LNCaP clone FGC (cell line): ENCODE data around the gene ARID3C.
A peak's percentile ranks its signal among the peaks of the same experiment; 100 is the strongest.

Experiments
- DNase-seq: peaks from one replicate; pipeline ENCODE4 v3.0.0-alpha.2; 2011; ENCODE audit warnings: low read depth
- H3K4me3 ChIP-seq: 2 replicates; pipeline ENCODE4 v1.5.1; 2011; ENCODE audit warnings: mild to moderate bottlenecking, low read depth, low read length, control low read depth
- TF ChIP-seq, protein P1 (sequence below): IDR thresholded peaks from 2 replicates; pipeline ENCODE4 v1.5.1; 2012; ENCODE audit warnings: mild to moderate bottlenecking; ENCODE audit not compliant: control insufficient read depth, insufficient read depth; ENCODE audit errors: extremely low read depth

The ARID3C gene

DNA sequence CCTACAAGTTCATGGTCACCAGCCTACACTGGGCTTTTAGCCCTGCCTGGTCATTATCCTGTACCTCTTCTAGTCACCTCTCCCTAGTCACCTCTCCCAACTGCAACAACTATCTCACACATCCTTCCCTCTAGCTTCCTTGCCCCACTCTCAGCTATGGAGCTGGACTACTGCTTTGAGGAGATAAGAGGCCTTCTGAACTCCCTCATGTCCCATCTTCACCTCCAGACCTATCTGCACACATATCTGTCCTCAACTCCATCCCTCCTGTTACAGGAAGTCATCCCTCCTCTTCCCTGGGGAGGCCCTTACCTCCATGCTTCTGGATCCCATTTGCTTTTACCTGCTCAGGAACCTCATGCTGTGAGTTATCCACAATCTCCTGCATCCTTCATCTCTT, 22.7 kb downstream of the ARID3C start:
- H3K4me3 ChIP-seq, result no peak overlapping the region
- TF ChIP-seq, protein P1, sequence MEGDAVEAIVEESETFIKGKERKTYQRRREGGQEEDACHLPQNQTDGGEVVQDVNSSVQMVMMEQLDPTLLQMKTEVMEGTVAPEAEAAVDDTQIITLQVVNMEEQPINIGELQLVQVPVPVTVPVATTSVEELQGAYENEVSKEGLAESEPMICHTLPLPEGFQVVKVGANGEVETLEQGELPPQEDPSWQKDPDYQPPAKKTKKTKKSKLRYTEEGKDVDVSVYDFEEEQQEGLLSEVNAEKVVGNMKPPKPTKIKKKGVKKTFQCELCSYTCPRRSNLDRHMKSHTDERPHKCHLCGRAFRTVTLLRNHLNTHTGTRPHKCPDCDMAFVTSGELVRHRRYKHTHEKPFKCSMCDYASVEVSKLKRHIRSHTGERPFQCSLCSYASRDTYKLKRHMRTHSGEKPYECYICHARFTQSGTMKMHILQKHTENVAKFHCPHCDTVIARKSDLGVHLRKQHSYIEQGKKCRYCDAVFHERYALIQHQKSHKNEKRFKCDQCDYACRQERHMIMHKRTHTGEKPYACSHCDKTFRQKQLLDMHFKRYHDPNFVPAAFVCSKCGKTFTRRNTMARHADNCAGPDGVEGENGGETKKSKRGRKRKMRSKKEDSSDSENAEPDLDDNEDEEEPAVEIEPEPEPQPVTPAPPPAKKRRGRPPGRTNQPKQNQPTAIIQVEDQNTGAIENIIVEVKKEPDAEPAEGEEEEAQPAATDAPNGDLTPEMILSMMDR, result no peak

DNA sequence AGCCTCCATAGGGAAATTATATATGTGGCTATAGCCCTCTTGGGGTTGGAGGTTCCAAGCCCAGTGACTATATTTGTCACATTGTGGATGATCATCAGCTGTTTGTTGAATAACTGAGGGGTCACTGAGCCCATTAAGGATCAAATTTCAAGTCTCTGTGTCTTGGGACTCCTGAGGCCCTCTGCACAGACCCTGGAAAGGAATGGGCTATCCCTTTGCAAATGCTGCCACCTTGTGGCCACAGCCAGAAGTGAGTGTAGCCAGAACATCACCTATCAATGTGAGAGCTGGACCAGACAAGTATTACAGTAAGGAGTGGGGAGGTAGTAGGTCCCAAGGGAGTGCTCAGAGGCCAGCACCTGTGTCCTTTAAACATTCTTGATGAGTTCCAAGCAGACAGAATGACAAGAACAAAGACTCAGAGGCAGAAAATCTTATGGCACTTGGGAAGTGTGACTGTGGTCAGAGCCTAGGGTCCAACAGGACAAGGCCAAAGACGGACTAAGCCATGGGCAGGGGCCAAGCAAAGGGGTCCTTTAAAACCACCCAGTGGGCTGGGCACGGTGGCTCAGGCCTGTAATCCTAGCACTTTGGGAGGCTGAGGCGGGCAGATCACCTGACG, 25.1 kb downstream of the ARID3C start:
- no peak overlapping the region for H3K4me3 ChIP-seq
- DNase-seq, result peak; percentile 17
- TF ChIP-seq, protein P1, result peak; percentile 97

More for the DNA sequence above, 22.7 kb downstream of the ARID3C start:
- DNase-seq, result no peak

DNA sequence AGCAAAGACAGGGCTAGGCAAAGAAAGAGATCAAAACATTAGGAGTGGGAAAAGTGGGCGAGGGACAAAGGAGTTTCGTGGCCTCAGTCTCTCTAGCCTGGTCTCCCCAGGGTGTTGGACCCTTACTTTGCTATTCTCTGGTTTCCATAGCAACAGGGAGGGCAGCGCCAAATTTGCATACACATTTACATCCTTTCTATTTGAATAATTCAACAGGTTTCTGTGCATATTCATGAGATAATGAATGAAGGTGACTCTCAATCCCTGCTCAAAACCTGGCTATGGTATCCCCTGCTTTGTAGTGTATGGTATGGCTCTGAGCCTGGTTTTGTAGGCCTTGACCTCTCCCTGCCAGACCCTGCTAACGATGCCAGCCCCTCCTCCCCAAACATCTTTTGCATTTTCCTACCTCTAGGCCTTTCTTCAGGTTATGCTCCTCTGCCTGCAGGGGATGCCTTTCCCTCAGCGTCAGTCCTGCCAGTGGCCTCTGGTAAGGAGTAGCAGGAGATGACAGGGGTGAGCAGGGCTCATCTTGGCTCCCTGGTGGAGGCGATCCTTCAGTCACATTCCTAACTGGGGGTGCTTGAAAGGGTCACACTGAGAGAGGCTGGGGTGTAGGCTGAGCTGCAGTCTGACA, 26.8 kb downstream of the ARID3C start:
- TF ChIP-seq, protein P1, result no peak
- H3K4me3 ChIP-seq, result no peak overlapping the region
- DNase-seq, result no peak

DNA sequence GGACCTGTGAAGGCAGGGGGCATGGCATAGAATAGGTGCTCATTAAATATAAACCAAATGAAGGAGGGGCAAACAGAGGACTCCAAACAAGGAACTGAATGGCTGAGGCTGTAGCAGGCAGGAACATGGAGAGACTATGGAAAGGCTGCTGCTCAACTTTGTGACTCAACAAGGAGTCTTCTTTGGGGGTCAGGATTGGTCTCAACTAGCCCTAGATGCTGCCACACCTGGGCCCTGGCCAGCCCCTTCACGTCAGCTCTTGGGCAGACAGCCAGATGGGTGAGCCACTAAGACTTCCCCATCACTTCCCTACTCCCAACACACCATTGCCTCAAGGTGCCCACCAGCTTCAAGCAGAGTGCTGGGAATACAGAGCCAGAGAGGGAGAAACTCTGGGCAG, 28.0 kb downstream of the ARID3C start:
- TF ChIP-seq, protein P1, result no peak
- H3K4me3 ChIP-seq, result no peak overlapping the region
- DNase-seq, result no peak

DNA sequence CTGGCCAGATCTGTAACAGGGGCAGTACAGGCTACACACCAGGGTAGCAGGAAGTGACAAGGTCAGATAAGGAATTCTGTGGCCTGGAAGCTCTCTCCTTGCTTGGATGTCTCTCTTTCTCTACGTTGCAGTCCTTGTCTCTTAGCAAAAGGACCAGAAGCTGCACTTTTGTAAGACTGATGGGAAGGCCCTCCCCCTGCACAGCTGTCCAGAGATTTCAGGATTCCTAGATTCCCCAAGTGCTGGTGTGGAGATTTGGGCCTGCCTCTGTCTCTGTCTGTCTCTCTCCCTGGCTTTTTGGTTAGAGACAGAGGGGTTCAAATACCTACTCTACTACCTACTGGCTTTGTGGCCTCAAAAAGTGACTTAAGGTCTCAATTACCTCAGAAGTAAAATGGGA, 29.3 kb downstream of the ARID3C start:
- DNase-seq, result no peak
- TF ChIP-seq, protein P1, result no peak
- H3K4me3 ChIP-seq, result no peak overlapping the region

DNA sequence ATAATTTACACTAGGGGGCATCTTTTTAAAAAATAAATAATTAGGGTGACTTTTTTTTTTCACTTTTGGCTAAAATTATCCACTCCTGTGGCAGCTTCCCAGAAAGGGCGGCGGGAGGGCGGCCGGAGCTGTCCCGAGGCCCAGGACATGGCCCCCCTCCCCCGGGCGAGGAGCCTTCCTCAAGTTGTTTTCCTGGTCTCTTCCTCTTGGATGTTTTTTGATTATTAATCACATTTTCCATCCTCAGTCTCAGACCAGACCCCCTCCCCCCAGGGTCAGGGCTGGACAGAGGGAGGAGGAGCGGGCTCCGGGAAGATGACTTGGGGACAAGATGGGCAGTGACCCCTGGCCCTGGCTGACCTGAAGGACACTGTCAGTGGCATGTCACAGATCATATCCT, 34.7 kb downstream of the ARID3C start:
- no peak for DNase-seq
- TF ChIP-seq, protein P1, result no peak
- no peak overlapping the region for H3K4me3 ChIP-seq
